SK-N-SH treated with all-trans-retinoic acid at 6 μM for 48 hours (cell line): Measurements from ENCODE around the gene GIMAP8.

ENCODE experiments used
- ATAC-seq: fragments of 200-7000 bp; cut with Tn5 transposase; 3 replicates; pipeline ENCODE4 v1.9.1; 2020; ENCODE audit warnings: mild to moderate bottlenecking, moderate library complexity
- ARNTL ChIP-seq: fragments of 450-650 bp; formaldehyde crosslinking; IDR thresholded peaks from 2 replicates; pipeline ENCODE4 v1.5.0; 2020; ENCODE audit warnings: low read depth, mild to moderate bottlenecking, moderate library complexity, borderline replicate concordance
- BACH2 ChIP-seq: fragments of 250-450 bp; sonication (Bioruptor Pico); IDR thresholded peaks from 2 replicates; pipeline ENCODE4 v1.9.0; 2021; ENCODE audit warnings: mild to moderate bottlenecking, borderline replicate concordance
- CSDC2 ChIP-seq: fragments of 250-450 bp; sonication (Bioruptor Pico); IDR thresholded peaks from 2 replicates; pipeline ENCODE4 v1.5.0; 2020; ENCODE audit warnings: mild to moderate bottlenecking, moderate library complexity
- ESRRG ChIP-seq: fragments of 250-450 bp; sonication (Bioruptor Pico); IDR thresholded peaks from 2 replicates; pipeline ENCODE4 v1.6.1; 2021; ENCODE audit warnings: mild to moderate bottlenecking
- GLIS3 ChIP-seq: fragments of 250-450 bp; sonication (Bioruptor Pico); IDR thresholded peaks from 2 replicates; pipeline ENCODE4 v1.5.0; 2020; ENCODE audit warnings: mild to moderate bottlenecking, moderate library complexity
- ISL1 ChIP-seq: fragments of 250-450 bp; sonication (Bioruptor Pico); IDR thresholded peaks from 2 replicates; pipeline ENCODE4 v2.1.2; 2022; ENCODE audit warnings: mild to moderate bottlenecking, moderate library complexity
- OSR1 ChIP-seq: fragments of 250-450 bp; sonication (Bioruptor Pico); IDR thresholded peaks from 2 replicates; pipeline ENCODE4 v1.8.0; 2022; ENCODE audit warnings: moderate library complexity, mild to moderate bottlenecking, inconsistent platforms
- PPARA ChIP-seq: fragments of 250-450 bp; sonication (Bioruptor Pico); IDR thresholded peaks from 2 replicates; pipeline ENCODE4 v1.5.0; 2020; ENCODE audit warnings: mild to moderate bottlenecking, borderline replicate concordance
- RARB ChIP-seq: fragments of 250-450 bp; sonication (Bioruptor Pico); IDR thresholded peaks from 2 replicates; pipeline ENCODE4 v1.8.0; 2021; ENCODE audit warnings: mild to moderate bottlenecking, moderate library complexity
- SNAI2 ChIP-seq: fragments of 250-450 bp; sonication (Bioruptor Pico); IDR thresholded peaks from 2 replicates; pipeline ENCODE4 v1.5.0; 2020; ENCODE audit warnings: mild to moderate bottlenecking, moderate library complexity
- TCF4 ChIP-seq: fragments of 250-450 bp; sonication (Bioruptor Pico); IDR thresholded peaks from 2 replicates; pipeline ENCODE4 v1.8.0; 2021; ENCODE audit warnings: mild to moderate bottlenecking, moderate library complexity, borderline replicate concordance
- TOX ChIP-seq: fragments of 250-450 bp; sonication (Bioruptor Pico); IDR thresholded peaks from 2 replicates; pipeline ENCODE4 v1.8.0; 2021; ENCODE audit warnings: mild to moderate bottlenecking, moderate library complexity, borderline replicate concordance
- ZC3H10 ChIP-seq: fragments of 250-450 bp; sonication (Bioruptor Pico); IDR thresholded peaks from 2 replicates; pipeline ENCODE4 v1.5.1; 2021; ENCODE audit warnings: mild to moderate bottlenecking, moderate library complexity
- ZFP3 ChIP-seq: fragments of 250-450 bp; sonication (Bioruptor Pico); IDR thresholded peaks from 2 replicates; pipeline ENCODE4 v1.5.0; 2020; ENCODE audit warnings: mild to moderate bottlenecking, moderate library complexity
- ZFP30 ChIP-seq: fragments of 450-650 bp; formaldehyde crosslinking; IDR thresholded peaks from 2 replicates; pipeline ENCODE4 v1.5.0; 2022; ENCODE audit warnings: mild to moderate bottlenecking, moderate library complexity
- ZNF565 ChIP-seq: fragments of 450-650 bp; formaldehyde crosslinking; conservative IDR thresholded peaks from 2 replicates; pipeline ENCODE4 v1.5.0; 2020; ENCODE audit warnings: low read depth, mild to moderate bottlenecking, moderate library complexity
- ZNF8 ChIP-seq: fragments of 450-650 bp; formaldehyde crosslinking; IDR thresholded peaks from 2 replicates; pipeline ENCODE4 v1.5.0; 2020; ENCODE audit warnings: mild to moderate bottlenecking, moderate library complexity
- TF ChIP-seq, protein P1 (sequence below): fragments of 250-450 bp; sonication (Bioruptor Pico); IDR thresholded peaks from 2 replicates; pipeline ENCODE4 v1.8.0; 2020; ENCODE audit warnings: mild to moderate bottlenecking, moderate library complexity, borderline replicate concordance
- TF ChIP-seq, protein P2 (sequence below): fragments of 250-450 bp; sonication (Bioruptor Pico); IDR thresholded peaks from 2 replicates; pipeline ENCODE4 v1.8.0; 2021; ENCODE audit warnings: low read depth, mild to moderate bottlenecking, moderate library complexity, borderline replicate concordance
- TF ChIP-seq, protein P3 (sequence below): fragments of 250-450 bp; sonication (Bioruptor Pico); IDR thresholded peaks from 2 replicates; pipeline ENCODE4 v1.5.0; 2020; ENCODE audit warnings: mild to moderate bottlenecking, moderate library complexity
- TF ChIP-seq, protein P4 (sequence below): fragments of 250-450 bp; sonication (Bioruptor Pico); IDR thresholded peaks from 2 replicates; pipeline ENCODE4 v1.5.1; 2020; ENCODE audit warnings: low read depth, mild to moderate bottlenecking, moderate library complexity

Gene GIMAP8

DNA sequence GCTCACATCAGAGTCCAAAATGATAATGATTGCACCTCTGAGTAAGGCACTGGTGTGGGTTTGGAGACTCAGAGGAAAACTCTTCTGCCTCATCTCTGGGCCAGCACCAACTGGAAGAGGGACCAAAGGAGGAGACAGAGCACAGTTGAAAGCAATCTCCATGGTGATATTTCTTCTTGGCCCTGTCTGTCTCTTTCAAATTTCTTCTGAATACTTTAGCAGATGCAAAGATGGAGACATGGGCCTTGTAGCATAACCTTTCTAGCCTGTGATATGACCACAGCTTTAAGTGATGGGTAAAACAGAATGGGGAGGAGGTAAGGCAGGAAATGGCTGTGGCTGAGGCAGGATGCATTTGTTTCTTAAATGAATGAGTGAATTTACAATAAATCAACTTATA is 52.1 kb downstream of the GIMAP8 start:
- no peak for ATAC-seq
- TF ChIP-seq, protein P1, sequence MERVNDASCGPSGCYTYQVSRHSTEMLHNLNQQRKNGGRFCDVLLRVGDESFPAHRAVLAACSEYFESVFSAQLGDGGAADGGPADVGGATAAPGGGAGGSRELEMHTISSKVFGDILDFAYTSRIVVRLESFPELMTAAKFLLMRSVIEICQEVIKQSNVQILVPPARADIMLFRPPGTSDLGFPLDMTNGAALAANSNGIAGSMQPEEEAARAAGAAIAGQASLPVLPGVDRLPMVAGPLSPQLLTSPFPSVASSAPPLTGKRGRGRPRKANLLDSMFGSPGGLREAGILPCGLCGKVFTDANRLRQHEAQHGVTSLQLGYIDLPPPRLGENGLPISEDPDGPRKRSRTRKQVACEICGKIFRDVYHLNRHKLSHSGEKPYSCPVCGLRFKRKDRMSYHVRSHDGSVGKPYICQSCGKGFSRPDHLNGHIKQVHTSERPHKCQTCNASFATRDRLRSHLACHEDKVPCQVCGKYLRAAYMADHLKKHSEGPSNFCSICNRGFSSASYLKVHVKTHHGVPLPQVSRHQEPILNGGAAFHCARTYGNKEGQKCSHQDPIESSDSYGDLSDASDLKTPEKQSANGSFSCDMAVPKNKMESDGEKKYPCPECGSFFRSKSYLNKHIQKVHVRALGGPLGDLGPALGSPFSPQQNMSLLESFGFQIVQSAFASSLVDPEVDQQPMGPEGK (CRISPR knock-in tag) = no peak
- no peak for TF ChIP-seq TCF4 (CRISPR knock-in tag)
- TF ChIP-seq ZNF8 = no peak
- TF ChIP-seq ZFP3 = no peak
- TF ChIP-seq, protein P2, sequence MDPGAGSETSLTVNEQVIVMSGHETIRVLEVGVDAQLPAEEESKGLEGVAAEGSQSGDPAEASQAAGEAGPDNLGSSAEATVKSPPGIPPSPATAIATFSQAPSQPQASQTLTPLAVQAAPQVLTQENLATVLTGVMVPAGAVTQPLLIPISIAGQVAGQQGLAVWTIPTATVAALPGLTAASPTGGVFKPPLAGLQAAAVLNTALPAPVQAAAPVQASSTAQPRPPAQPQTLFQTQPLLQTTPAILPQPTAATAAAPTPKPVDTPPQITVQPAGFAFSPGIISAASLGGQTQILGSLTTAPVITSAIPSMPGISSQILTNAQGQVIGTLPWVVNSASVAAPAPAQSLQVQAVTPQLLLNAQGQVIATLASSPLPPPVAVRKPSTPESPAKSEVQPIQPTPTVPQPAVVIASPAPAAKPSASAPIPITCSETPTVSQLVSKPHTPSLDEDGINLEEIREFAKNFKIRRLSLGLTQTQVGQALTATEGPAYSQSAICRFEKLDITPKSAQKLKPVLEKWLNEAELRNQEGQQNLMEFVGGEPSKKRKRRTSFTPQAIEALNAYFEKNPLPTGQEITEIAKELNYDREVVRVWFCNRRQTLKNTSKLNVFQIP (CRISPR knock-in tag) = no peak
- no peak for TF ChIP-seq GLIS3 (CRISPR knock-in tag)
- TF ChIP-seq ZFP30 (CRISPR knock-in tag) = no peak
- no peak for TF ChIP-seq ISL1 (CRISPR knock-in tag)
- no peak for TF ChIP-seq CSDC2
- no peak for TF ChIP-seq ARNTL (CRISPR knock-in tag)
- no peak for TF ChIP-seq ZC3H10
- TF ChIP-seq, protein P3, sequence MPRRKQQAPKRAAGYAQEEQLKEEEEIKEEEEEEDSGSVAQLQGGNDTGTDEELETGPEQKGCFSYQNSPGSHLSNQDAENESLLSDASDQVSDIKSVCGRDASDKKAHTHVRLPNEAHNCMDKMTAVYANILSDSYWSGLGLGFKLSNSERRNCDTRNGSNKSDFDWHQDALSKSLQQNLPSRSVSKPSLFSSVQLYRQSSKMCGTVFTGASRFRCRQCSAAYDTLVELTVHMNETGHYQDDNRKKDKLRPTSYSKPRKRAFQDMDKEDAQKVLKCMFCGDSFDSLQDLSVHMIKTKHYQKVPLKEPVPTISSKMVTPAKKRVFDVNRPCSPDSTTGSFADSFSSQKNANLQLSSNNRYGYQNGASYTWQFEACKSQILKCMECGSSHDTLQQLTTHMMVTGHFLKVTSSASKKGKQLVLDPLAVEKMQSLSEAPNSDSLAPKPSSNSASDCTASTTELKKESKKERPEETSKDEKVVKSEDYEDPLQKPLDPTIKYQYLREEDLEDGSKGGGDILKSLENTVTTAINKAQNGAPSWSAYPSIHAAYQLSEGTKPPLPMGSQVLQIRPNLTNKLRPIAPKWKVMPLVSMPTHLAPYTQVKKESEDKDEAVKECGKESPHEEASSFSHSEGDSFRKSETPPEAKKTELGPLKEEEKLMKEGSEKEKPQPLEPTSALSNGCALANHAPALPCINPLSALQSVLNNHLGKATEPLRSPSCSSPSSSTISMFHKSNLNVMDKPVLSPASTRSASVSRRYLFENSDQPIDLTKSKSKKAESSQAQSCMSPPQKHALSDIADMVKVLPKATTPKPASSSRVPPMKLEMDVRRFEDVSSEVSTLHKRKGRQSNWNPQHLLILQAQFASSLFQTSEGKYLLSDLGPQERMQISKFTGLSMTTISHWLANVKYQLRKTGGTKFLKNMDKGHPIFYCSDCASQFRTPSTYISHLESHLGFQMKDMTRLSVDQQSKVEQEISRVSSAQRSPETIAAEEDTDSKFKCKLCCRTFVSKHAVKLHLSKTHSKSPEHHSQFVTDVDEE (CRISPR knock-in tag) = no peak
- no peak for TF ChIP-seq SNAI2
- no peak for TF ChIP-seq PPARA
- no peak for TF ChIP-seq BACH2 (CRISPR knock-in tag)
- TF ChIP-seq RARB = no peak

DNA sequence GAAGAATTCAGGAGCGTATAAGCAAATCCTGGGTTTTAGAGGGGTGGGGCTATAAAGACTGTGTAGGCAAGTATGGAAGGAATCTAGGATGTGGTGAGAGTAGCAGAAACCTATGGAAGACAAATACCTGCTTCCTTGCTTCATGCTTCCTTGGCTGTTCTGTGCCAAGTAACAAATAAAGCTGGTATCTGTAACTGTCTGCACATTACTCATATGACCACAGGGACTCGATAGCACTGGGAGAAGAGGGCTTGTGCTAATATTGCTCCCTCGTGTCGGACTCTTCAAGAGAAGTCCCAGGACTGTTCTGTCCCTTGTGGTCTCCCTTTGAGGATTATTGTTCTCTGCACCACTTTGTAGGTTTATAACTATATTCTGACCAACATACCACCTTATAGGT is 52.7 kb downstream of the GIMAP8 start:
- TF ChIP-seq SNAI2 (no peak), TOX (CRISPR knock-in tag) (no peak), BACH2 (CRISPR knock-in tag) (no peak), ESRRG (CRISPR knock-in tag) (no peak), OSR1 (no peak), ZNF8 (no peak), ZNF565 (CRISPR knock-in tag) (no peak), PPARA (no peak)
- TF ChIP-seq, protein P2 (CRISPR knock-in tag) = no peak
- ATAC-seq = no peak

DNA sequence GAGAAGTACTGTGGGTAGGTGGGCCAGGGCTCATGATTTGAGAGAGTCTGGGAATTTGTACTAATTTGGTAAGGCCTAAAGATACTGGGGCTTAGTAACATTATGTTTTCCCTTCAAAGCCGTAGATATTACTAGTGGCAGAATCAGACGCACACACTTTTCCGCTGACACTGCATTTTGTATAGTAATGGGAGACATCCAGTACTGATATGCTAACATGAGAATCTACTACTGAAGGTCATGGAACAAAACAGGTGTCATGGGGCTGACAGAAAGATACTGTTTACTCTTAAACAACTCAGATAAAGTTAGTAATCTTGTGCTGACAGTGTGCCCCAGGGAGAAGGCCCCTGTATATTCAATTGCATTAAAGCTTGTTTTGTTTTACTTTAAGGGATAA is 53.2 kb downstream of the GIMAP8 start:
- no peak for ATAC-seq
- no peak for TF ChIP-seq ZNF8

DNA sequence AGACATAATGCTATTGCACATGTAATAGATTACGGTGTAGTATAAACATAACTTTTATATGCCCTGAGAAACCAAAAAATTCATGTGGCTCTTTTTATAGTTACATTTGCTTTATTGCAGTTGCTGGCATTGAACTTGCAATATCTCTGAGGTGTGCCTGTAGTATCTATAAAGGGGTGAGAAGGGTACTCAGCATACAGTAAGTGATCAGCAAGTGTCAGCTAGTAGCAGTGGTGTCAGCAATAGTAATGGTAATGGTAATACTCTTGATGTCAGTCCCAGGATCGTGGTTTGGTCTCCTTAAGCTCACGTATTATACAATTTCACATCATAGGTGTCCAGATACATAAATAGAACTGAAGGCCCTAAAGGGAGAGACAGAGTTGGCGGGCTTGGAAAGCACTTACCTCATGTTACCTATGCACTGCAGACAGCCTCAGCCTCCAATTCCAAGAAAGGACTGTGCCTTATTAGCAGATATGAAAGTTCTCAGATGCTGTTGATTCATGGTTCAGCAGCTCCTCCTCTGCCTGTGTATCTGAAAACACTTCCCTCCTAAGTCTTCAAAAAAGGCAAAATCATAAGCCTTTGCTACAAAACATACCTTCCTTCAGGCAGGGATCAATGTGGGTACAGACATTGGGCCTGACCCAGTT is 57.6 kb downstream of the GIMAP8 start:
- no peak for ATAC-seq
- TF ChIP-seq, protein P4, sequence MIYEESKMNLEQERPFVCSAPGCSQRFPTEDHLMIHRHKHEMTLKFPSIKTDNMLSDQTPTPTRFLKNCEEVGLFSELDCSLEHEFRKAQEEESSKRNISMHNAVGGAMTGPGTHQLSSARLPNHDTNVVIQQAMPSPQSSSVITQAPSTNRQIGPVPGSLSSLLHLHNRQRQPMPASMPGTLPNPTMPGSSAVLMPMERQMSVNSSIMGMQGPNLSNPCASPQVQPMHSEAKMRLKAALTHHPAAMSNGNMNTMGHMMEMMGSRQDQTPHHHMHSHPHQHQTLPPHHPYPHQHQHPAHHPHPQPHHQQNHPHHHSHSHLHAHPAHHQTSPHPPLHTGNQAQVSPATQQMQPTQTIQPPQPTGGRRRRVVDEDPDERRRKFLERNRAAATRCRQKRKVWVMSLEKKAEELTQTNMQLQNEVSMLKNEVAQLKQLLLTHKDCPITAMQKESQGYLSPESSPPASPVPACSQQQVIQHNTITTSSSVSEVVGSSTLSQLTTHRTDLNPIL (CRISPR knock-in tag) = no peak
- no peak for TF ChIP-seq ZNF565 (CRISPR knock-in tag)
- no peak for TF ChIP-seq ZNF8
- no peak for TF ChIP-seq TOX (CRISPR knock-in tag)
- no peak for TF ChIP-seq RARB
- TF ChIP-seq ZFP30 (CRISPR knock-in tag) = no peak
- TF ChIP-seq, protein P2 (CRISPR knock-in tag) = no peak
- no peak for TF ChIP-seq OSR1
- TF ChIP-seq ISL1 (CRISPR knock-in tag) = no peak
- TF ChIP-seq ZC3H10 = no peak
- TF ChIP-seq ESRRG (CRISPR knock-in tag) = no peak
- TF ChIP-seq, protein P3 (CRISPR knock-in tag) = no peak
- TF ChIP-seq BACH2 (CRISPR knock-in tag) = no peak
- TF ChIP-seq SNAI2 = no peak
